Measurements from ENCODE around the gene MTIF2.
A peak's percentile ranks its signal among the peaks of the same experiment; 100 is the strongest.
"Not testable (repeated sequence)": the region's sequence is repeated elsewhere in the genome, so short reads cannot be mapped to it uniquely, and the experiment has no call there.

MTIF2 gene

DNA sequence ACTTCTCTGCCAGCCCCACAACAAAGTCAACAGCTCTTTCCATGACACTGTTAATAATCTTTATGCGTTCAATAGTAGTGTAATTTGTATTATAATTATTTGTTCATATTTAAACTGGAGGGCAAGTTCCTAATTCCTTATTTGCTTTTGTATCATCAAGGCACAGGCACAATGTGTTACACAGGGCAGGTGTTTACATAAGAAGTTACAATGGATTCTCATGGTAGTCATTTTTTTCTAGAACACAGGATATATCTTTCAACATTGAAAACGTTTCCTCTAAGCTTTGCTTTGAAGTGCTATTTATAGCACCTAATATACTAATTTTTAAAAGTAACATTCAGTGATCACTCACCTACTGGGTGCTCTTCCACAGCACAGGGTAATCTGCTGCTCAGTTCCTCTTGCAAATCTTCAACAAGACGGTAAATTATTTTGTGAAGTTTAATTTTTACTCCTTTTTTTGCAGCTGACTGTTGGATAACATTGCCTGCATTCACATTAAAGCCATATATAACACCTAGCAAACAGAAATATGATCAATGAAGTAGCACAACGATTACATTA is 29.3 kb downstream of the MTIF2 start:
- DNase-seq, result no peak

DNA sequence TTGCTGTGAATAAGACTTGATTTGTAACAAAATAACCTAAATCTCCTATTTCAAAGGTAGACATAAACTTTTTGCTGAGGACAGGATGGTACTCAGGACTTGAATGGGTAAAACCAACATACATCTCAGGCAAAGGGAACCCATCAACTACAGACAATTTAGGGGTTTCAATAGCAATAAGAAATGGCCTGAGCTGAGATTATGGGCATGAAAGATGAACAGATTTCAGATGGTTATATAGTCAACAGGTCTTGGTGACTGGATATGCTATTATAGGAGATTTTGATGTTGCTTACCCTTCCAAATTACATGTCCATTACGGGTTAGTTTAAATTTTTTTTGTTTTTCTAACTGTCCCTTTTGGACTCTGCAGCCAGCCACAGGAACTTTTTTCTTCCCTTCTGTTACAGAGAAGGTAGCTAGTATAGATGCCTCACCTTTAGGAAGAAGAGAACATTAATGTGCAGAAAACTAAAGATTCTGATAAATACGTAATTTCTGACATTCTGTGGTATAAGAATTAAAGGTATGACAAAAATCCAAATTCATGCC is 32.0 kb downstream of the MTIF2 start:
- DNase-seq, result no peak

DNA sequence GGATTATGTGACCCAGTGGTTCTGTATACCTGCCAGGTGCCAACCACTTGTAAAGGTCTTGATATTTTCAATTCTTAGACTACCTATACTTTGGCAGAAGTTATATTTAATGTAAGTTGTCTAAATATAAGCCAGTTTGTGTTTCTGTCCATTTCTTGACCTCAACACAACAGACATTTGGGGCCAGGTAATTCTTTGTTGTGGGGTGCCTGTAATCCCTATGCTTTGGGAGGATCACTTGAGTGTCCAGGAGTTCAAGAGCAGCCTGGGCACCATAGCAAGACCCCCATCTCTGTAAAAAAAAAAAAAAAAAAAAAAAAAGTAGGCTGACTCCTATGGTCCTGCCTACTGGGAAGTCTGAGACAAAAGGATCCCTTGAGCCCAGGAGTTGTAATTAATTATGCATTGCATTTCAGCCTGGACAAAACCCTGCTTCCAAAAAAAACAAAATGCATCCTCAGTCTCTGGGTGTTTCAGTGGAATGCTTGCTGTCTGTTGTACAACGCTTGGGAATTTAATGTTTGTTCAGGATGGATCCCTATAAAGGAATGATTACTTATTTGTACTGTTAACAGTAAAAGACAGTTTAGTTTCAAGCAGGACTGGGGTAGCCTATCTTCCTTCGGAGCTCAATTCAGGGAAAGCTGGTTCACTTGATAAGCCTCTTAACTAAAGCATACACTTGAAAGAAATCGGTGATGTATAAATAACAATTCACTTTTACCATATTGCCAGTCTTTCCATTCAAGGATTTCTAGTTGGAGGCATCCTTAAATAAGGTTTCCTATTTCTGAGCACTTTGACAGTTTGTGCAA is 33.1 kb downstream of the MTIF2 start:
- no peak for DNase-seq

DNA sequence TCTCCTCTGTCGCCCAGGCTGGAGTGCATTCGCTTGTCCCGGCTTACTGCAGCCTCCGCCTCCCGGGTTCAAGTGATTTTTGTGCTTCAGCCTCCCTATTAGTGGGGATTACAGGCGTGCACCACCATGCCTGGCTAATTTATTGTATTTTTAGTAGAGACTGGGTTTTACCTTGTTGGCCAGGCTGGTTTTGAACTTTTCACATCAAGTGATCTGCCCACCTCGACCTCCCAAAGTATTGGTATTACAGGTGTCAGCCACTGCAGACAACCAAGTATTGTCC is 35.4 kb downstream of the MTIF2 start:
- DNase-seq, result no peak

DNA sequence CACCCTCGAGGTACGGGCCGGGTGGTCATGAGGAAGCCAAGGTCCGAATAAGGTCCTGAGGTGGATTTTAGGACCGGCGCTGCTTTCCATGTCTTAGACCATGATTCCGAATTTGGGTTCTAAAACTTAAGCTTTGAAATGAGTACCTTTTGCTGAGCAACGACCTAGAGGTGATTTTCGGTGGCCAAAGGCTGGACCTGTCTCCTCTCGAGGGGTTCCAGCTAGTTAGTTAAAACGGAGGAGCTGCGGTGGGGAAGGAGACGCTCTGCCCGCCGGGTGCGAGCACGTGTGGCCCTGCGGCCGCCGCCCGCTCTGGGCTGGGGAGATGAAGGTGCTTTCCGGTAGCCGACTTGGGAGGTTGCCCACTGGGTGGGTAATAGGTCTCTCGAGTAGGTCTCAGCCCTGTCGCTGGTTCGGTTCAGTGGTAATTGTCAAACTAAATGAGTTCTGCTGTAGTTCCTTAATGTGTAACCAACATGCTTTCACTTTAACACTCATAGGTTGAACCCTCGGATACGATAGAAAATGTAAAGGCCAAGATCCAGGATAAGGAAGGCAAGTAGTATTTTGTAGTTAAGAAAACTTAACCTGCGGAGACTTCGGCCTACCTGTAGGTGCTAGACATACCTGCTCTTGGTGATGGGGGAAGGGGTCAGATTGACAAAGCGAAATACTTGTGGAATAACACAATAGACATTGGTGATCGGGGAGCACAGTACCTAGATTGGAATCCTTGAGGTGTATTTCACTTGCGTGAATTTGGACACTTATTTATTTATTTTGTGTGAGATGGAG is 36.0 kb downstream of the MTIF2 start:
- DNase-seq, result peak; percentile 52 to 58

DNA sequence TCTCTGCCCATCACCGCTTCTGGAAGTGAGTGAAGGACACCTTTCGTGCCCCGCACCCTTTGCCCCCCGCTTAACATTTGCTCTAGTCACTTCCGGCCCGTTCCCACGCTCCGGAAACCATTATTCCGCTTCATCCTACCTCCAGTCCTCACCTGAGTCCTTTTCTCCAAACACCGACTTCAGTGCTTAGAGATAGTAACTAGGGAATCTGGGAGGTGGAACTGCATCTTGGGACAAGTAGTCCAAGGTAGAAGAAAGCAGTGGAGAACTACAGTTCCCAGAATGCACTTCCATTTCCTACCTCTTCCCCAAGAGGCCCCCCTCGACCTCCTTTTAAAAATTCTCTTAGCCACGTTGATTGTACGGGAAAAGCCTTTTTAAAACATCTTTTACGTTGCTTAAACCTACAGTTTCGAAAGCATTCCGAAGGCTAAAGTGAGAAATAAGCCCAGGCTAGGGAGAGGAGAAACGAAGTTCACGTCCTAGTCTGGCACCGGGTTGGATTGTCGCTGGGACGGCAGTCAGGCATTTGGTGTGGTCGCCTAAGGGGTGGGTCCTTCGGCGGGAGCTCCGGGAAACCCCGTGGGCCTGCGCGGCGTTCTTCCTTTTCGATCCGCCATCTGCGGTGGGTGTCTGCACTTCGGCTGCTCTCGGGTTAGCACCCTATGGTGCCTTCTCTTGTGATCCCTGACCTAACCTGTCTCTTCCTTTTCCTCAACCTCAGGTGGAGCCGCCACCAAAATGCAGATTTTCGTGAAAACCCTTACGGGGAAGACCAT is 36.8 kb downstream of the MTIF2 start, which contains the start of the genes CLHC1 and RPS27A:
TSS of gene CLHC1 (minus strand) at position 210 of the 779 bp plus-strand sequence. CDS start 9,882 bp downstream, outside the sequence.
TSS of gene RPS27A (plus strand) at position 605 of the 779 bp plus-strand sequence. CDS start at position 742, 137 bp downstream.
- peak; percentile 95 to 97 for DNase-seq

DNA sequence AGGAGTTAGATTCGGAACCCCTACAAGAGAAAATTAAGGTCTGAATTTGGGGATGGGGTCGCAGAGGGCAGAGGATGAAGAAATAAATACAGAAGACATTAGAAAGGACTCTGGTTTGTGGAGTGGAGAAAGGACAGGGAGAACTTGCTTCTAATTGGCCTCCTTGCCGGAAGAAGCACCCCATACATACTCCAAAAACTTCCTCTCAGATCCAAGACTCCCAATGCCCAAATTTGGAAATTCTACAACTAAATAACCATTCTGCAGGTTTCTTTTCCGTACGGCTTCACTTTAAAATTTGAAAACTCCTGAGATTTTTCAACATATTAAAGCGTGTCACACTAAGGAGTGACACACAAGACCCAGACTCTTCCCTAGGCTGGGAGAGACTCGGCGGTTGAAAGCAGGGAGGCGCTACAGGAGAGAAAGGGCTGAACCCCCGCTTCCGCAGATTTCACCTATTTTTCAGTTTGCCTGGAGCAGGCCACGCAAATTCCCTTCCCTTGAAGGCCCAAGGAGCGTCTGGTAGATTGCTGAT is 37.4 kb downstream of the MTIF2 start:
- DNase-seq, result no peak

DNA sequence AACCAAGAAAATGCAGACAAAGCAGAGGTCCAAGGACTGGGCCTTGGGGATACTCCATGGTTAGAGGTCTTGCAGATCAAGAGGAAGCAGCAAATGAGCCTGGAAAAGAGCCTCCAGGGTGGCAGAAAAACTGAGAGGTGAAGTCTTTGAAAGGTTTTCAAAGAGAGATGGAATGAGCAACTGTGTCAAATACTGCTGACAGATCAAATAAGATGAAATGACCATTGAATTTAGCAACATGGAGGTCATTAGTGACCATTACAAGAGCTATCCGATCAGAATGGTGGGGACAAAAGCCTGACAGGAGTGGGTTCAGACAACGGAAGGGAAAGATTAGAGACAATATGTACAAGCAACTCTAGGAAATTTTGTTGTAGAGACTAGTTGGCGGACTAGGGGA is 38.5 kb downstream of the MTIF2 start:
- DNase-seq, result no peak

DNA sequence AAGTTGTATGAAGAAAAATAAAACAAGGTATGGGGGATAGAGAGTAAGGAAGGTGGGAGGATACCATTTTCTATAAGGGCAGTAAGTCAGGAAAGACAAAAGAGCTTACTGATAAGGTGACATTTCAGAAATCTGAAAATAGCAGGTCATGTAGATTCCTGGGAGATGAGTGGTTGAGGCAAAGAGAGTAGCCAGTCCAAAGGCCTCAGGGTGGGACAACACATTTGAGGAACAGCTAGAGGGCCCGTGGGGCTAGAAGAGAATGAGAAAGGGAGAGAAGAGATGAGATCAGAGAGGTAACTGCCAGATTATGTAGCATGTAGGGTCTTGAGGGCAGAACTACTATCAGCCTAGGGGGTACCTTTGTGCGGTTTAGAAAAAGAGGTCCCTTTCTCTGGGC is 39.8 kb downstream of the MTIF2 start:
- DNase-seq, result no peak

DNA sequence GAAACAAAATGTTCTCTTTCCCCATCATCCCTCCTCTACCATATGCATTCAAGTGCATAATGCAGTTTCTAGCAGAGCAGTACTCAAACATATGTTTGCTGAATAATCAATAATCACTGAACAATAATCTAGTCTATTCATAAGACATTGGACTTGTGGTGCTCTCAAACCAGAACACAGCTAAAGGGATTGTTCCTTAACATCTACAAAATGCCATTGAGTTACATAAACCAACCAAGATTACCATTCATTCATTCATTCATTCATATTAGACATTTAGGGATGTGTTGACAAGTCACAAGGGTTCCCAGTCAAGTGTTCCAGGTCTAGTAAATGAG is 40.8 kb downstream of the MTIF2 start:
- DNase-seq, result no peak

DNA sequence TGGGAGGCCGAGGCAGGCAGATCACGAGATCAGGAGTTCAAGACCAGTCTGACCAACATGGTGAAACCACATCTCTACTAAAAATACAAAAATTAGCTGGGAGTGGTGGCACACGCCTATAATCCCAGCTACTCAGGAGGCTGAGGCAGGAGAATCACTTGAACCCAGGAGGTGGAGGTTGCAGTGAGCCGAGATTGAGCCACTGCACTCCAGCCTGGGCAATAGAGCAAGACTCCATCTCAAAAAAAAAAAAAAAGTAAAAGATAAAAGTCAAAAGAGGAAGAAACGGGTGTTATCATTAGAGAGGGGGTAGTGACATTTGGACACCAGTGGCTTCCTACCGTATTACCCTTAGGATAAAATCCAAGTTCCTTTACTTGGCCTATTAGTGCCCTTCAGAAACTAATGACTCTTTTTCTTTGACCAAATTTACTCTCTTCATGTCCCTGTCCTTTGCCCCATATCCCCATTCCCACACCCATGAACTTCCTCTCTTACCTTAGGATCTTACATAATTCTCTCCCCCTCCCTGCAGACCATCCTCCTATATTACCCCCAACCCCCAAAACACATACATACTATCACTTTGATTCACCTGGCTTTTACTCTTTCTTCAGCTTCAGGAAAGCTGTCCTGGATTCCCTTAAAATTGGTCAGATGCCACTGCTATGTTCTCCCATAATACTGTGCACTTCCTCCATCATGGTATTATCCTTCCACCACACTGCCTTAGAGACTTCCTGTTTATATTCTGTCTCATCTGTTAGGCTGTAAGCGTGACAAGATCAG is 41.4 kb downstream of the MTIF2 start:
- not testable (repeated sequence) for DNase-seq

DNA sequence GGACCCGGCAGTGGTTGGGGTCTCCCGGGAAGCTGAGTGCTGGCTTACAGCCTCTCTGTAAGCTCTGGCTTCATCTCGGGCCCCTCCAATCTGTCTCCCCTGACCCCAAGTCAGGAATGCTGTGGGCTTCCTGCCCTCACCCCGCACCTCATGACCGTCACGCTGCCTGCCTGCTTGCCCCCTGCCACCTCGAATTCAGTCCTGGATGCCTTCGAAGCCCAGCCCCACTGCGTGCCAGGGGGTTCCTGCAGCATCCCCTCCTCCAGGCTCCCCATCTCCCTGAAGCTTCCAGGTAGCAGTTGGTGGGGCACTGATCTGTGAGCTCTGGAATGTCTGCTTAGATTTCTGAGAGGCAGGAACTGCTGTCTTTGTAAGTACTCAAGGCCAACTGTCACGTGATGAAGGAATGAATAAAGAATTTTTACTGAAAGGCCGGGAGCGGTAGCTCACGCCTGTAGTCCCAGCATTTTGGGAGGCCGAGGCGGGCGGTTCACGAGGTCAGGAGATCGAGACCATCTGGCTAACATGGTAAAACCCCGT is 43.5 kb downstream of the MTIF2 start:
- DNase-seq, result no peak

DNA sequence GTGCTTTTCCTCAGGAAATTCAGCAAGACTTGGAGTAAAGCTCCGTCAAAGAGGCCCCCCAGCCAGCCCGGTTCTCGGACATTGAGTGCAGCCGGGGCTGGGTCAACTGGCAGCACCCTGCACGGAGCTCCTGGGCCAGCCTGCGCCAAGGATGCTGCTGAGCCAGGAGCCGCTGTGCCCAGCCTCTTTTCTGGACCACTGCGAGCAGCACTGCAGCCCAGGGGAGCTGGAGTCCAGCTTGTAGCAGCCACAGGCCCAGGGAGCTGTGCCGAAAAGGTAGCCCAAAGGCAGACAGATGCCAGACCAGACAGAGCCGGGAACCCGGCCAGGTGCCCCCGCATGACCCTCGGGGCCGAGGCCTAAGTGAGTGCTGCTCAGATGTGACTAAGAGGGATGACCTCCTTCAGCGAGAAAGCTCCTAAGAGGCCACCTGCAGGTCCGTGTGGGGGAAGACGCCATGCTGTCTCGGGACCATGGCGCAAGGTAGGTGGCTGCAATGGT is 44.2 kb downstream of the MTIF2 start:
- no peak for DNase-seq

DNA sequence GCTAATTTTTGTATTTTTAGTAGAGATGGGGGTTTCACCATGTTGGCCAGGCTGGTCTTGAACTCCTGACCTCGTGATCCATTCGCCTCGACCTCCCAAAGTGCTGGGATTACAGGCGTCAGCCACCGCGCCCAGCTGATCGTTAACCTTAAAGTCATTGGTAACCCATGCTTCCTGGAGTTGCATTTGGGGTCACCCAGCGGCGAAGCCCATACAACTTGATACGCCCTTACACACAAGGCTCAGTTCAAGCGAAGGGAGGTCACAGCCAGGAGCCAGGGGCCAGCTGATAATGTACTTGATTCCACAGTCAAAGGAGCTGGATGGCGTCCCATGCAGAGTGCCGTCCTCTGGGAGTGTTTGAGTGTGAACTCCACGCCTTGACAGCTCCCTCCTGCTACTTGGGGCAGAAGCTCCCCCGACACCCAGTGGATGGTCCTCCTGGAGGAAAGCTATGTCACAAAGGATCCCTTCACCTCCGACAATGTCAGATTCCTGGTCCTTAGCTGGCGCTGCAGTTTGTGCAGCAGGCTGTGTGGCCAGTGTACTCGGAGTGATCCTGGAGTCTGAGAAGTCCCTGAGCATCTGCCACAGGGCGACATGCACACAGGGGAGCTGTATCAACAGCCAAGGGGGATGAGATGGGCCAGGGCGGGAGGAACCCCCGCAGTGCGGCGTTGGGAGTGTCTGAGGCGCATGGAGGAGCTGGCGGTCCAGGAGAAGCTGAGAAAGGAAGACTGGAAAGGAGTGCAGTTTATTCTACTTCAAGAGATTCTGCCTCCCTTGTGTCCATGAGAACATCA is 44.9 kb downstream of the MTIF2 start:
- peak in 1 of 2 experiments; percentile 33 for DNase-seq

DNA sequence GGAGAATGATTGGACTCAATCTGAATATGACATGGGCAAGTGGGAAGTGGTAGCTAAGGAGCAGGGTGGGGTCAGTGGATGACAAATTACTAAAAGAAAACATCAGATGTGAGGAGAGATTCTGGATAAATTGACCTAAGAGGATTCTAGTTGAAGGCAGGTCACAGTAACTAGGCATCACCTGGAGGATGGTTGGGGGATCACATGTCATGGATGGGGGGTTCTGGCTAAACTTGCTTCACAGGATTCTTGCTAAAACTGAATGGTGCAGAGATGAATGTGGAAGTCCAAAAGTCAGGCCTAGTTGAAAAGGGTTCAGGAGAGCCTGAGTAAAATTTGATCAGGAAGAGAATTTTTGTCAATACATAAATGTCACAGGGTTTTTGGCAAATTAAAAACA is 55.2 kb downstream of the MTIF2 start:
- no peak for DNase-seq

DNA sequence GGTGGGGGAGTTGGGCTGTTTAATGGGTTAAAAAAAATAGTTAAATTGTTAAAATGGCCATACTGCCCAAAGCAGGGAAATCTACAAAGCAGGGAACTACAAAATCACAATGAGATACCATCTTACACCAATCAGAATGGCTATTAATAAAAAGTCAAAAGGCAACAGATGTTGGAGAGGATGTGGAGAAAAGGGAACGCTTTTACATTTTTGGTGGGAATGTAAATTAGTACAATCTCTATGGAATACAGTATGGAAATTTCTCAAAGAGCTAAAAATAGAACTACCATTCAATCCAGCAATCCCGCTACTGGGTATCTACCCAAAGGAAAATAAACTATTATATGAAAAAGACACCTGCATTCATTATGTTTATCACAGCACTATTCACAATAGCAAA is 64.1 kb downstream of the MTIF2 start:
- DNase-seq, result no peak

DNA sequence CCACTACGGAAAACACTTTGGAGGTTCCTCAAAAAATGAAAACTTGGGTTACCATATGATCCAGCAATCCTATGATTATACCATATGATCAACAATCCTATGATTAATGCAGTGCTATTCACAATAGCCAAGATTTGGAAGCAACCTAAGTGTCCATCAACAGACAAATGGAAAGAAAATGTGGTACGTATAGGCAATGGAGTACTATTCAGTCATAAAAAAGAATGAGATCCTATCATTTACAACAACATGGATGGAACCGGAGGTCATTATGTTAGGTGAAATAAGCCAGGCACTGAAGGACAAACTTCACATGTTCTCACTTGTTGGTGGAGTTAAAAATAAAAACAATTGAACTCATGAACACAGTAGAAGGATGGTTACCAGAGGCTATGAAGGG is 64.5 kb downstream of the MTIF2 start:
- no peak for DNase-seq

DNA sequence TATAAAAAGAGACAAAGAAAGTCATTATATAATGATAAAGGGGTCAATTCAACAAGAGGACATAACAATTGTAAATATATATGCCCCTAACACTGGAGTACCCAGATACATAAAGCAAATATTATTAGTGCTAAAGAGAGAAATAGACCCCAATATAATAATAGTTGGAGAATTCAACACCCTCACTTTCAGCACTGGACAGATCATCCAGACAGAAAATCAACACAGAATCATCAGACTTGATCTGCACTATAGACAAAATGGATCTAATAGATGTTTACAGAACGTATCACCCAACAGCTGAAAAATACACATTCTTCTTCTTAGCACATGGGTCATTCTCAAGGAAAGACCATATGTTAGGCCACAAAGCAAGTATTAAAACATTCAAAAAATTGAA is 68.6 kb downstream of the MTIF2 start:
- no peak for DNase-seq

DNA sequence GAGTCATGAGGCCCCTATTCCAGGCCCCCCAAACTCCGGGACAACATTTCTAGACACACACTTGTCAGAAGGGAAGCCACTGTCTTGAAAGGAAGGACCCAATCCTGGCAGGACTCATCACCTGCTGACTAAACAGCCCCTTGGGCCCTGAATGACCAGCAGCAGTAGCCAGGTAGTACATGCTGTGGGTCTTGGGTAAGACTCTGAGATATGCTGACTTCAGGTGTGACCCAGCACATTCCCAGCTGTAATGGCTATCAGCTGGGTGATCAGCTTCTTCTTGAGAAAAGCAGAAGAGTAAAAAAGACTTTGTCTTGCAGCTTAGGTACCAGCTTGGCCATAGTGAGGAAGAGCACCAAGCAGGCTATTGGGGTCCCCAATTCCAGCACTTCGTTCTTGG is 72.5 kb downstream of the MTIF2 start:
- DNase-seq, result no peak

DNA sequence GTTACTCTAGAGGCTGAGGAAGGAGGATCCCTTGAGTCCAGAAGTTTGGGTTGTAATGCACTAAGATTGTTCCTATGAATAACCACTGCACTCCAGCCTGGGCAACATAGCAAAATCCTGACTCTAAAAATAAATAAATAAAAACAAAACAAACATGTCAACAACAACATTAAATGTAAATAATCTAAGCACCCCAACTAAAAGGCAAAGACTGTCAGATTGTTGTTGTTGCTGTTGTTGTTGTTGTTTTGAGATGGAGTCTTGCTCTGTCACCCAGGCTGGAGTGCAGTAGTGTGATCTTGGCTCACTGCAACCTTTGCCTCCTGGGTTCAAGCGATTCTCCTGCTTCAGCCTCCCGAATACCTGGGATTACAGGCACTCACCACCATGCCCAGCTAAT is 77.1 kb downstream of the MTIF2 start:
- not testable (repeated sequence) for DNase-seq

Measured in activated T-cell treated with anti-CD3 and anti-CD28 coated beads, Interleukin-2, amount 50 U/mL, for 48 hours (primary cell).